ENCODE results near the gene MTMR11. TPM values are rescaled to one million over a fixed set of nuclear protein-coding genes. Genes with fewer than 3 reads are reported as not detected.
"Not testable (repeated sequence)": the region's sequence is repeated elsewhere in the genome, so short reads cannot be mapped to it uniquely, and the experiment has no call there.

Gene MTMR11
- total RNA-seq, 2 experiments from 2014 or later: 0.94 to 1.8 TPM

DNA sequence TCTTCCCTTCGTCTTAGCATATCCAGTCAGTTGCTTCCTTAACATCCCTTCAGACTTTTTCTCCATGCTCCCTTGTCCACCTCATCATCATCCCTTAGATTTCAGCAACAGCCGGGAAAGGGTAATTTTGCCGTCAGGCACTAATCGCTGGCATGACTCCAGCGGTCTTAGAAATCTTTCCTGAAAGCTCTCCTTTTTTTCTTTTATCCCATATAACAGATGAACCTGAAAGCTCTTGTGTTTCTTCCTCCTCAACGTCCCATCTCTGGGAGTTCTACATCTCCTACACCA, 47.7 kb downstream of the MTMR11 start:
- H3K27ac Mint-ChIP-seq: no peak overlapping the region
- H3K9me3 Mint-ChIP-seq: peaks cover 2% of the 10 kb centered on the region
- no peaks in the 10 kb centered on the region for H3K36me3 Mint-ChIP-seq
- DNase-seq: no peak
- H3K4me3 Mint-ChIP-seq: no peak overlapping the region
- peaks cover 3% of the 10 kb centered on the region for H3K4me1 Mint-ChIP-seq
- no peaks in the 10 kb centered on the region for H3K27me3 Mint-ChIP-seq

- Mint-ChIP-seq H3K36me3 (no peaks in the 10 kb centered on the region), H3K4me3 (no peak overlapping the region), H3K27me3 (no peaks in the 10 kb centered on the region), H3K4me1 (peaks cover 3% of the 10 kb centered on the region), H3K9me3 (peaks cover 2% of the 10 kb centered on the region), H3K27ac (no peak overlapping the region)
- peak; percentile 75 for DNase-seq
These were observed 48.3 kb downstream of the MTMR11 start for GRCh38 chr1:149888247-149888998.

DNA sequence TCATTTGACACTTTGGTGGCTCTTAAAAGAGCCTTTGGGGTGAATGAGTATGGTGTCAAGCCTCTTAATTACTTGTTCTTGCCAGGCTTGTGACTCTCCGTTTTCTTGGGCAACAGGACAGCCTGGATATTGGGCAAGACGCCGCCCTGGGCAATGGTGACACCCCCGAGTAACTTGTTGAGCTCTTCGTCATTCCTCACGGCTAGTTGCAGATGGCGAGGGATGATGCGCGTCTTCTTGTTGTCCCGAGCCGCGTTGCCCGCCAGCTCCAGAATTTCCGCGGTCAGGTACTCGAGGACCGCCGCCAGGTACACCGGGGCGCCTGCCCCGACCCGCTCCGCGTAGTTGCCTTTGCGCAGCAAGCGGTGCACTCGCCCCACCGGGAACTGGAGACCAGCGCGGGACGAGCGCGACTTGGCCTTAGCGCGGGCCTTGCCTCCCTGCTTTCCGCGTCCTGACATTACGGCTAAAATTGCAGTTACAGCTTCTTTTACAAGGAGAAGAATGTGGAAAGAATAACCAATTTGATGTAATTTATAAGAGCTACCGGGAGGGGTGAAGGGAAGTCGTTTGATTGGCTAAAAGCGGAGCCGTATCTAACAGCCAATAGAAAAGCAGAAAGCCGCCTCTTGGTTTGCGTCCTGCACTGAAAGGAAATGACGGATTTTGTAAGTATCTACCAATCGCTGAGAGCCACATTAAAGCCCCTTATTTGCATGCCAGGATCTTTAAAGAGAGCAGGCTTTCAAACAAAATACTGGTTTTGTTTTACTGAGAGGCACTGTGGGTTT, 49.0 kb downstream of the MTMR11 start:
- peaks cover 2% of the 10 kb centered on the region for H3K9me3 Mint-ChIP-seq
- no peak overlapping the region for H3K27ac Mint-ChIP-seq
- no peak overlapping the region for H3K4me3 Mint-ChIP-seq
- H3K36me3 Mint-ChIP-seq: no peaks in the 10 kb centered on the region
- H3K27me3 Mint-ChIP-seq: no peaks in the 10 kb centered on the region
- H3K4me1 Mint-ChIP-seq: peaks cover 3% of the 10 kb centered on the region
- peak; percentile 82 for DNase-seq

GRCh38 chr1:149887196-149887455, 49.6 kb downstream of the MTMR11 start:
- not testable (repeated sequence) for H3K9me3 Mint-ChIP-seq, H3K4me3 Mint-ChIP-seq, H3K27ac Mint-ChIP-seq, DNase-seq, H3K27me3 Mint-ChIP-seq, H3K4me1 Mint-ChIP-seq, H3K36me3 Mint-ChIP-seq

- Mint-ChIP-seq H3K27me3 (no peaks in the 10 kb centered on the region), H3K9me3 (peaks cover 2% of the 10 kb centered on the region), H3K4me1 (peaks cover 9% of the 10 kb centered on the region), H3K36me3 (no peaks in the 10 kb centered on the region), H3K27ac (no peak overlapping the region), H3K4me3 (no peak overlapping the region)
- peak; percentile 85 for DNase-seq
These were observed 50.1 kb downstream of the MTMR11 start for GRCh38 chr1:149886396-149887195.

- not testable (repeated sequence) for H3K9me3 Mint-ChIP-seq, H3K27ac Mint-ChIP-seq, DNase-seq, H3K27me3 Mint-ChIP-seq, H3K36me3 Mint-ChIP-seq, H3K4me3 Mint-ChIP-seq
- H3K4me1 Mint-ChIP-seq: peaks cover 10% of the 10 kb centered on the region
These were observed 50.6 kb downstream of the MTMR11 start for GRCh38 chr1:149886121-149886395.

DNA sequence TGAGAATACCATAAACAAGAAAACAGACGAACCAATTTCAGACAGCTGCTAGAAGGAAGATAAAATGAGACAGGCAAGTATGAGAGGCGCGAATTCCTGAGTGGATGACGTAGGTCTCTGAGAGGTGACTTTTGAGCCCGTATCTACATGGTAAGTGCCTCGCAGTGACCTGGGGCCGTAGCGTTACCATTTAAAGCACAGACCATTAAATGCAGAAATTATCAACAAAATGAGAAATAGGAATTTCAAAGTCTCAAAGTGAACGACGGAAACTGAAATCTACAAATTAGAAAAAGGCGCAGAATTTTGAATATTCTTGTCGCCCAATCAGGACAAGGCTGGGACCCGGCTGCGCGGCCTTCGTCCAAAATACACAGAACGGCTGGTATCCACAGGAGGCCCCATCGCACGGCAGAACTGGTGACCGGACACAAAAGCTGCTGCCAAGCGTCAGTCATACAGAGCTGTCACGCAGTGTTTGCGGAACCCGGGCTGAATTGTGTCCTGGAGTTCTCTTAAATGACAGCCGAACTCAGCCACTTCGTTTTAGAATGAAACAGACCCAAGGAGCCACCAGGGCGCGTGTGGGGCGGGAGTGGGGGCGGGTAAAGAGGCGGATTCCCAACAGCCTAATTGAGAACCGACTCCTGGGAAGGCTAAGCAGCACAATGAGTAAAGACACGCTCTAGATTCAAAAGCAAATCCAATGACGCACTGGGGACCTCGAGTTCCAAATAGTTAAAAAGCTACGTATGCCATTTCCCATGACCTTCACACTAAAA, 51.1 kb downstream of the MTMR11 start:
- no peak overlapping the region for H3K27ac Mint-ChIP-seq
- no peak overlapping the region for H3K4me3 Mint-ChIP-seq
- H3K4me1 Mint-ChIP-seq: peaks cover 10% of the 10 kb centered on the region
- no peaks in the 10 kb centered on the region for H3K36me3 Mint-ChIP-seq
- H3K27me3 Mint-ChIP-seq: no peaks in the 10 kb centered on the region
- peak; percentile 82 for DNase-seq
- H3K9me3 Mint-ChIP-seq: peaks cover 2% of the 10 kb centered on the region

- no peaks in the 10 kb centered on the region for H3K27me3 Mint-ChIP-seq
- no peaks in the 10 kb centered on the region for H3K36me3 Mint-ChIP-seq
- H3K27ac Mint-ChIP-seq: no peak overlapping the region
- H3K9me3 Mint-ChIP-seq: peaks cover 1% of the 10 kb centered on the region
- no peak overlapping the region for H3K4me3 Mint-ChIP-seq
- peak; percentile 29 for DNase-seq
- H3K4me1 Mint-ChIP-seq: peaks cover 14% of the 10 kb centered on the region
These were observed 52.0 kb downstream of the MTMR11 start for GRCh38 chr1:149884433-149885338.

GRCh38 chr1:149883598-149884247, 53.0 kb downstream of the MTMR11 start:
- Mint-ChIP-seq H3K36me3 (no peaks in the 10 kb centered on the region), H3K4me3 (peak overlapping the region; percentile 32), H3K27me3 (no peaks in the 10 kb centered on the region), H3K4me1 (peaks cover 20% of the 10 kb centered on the region), H3K27ac (no peak overlapping the region), H3K9me3 (no peaks in the 10 kb centered on the region)
- DNase-seq: no peak

- DNase-seq: no peak
- H3K9me3 Mint-ChIP-seq: no peaks in the 10 kb centered on the region
- peak overlapping the region; percentile 32 for H3K27ac Mint-ChIP-seq
These were observed 54.8 kb downstream of the MTMR11 start for GRCh38 chr1:149881876-149882275.

GRCh38 chr1:149879556-149879955, 57.1 kb downstream of the MTMR11 start:
- no peaks in the 10 kb centered on the region for H3K36me3 Mint-ChIP-seq
- no peaks in the 10 kb centered on the region for H3K27me3 Mint-ChIP-seq
- no peaks in the 10 kb centered on the region for H3K9me3 Mint-ChIP-seq
- DNase-seq: no peak
- peaks cover 21% of the 10 kb centered on the region for H3K4me1 Mint-ChIP-seq
- H3K4me3 Mint-ChIP-seq: peak overlapping the region; percentile 2
- H3K27ac Mint-ChIP-seq: peak overlapping the region; percentile 79

More at GRCh38 chr1:149881876-149882275, 54.8 kb downstream of the MTMR11 start:
- H3K27me3 Mint-ChIP-seq: no peaks in the 10 kb centered on the region
- no peak overlapping the region for H3K4me3 Mint-ChIP-seq
- H3K4me1 Mint-ChIP-seq: peaks cover 21% of the 10 kb centered on the region
- no peaks in the 10 kb centered on the region for H3K36me3 Mint-ChIP-seq
